GM18502 (cell line): ENCODE measurements around the gene TRAF6.
A peak's percentile ranks its signal among the peaks of the same experiment; 100 is the strongest.
"Not testable (repeated sequence)": the region's sequence is repeated elsewhere in the genome, so short reads cannot be mapped to it uniquely, and the experiment has no call there.

ENCODE experiments used
- ATAC-seq: cut with Tn5 transposase; IDR thresholded peaks from one replicate; pipeline ENCODE4 v1.9.1; 2021; ENCODE audit warnings: mild to moderate bottlenecking; ENCODE audit not compliant: unreplicated experiment, poor library complexity

The TRAF6 gene

DNA sequence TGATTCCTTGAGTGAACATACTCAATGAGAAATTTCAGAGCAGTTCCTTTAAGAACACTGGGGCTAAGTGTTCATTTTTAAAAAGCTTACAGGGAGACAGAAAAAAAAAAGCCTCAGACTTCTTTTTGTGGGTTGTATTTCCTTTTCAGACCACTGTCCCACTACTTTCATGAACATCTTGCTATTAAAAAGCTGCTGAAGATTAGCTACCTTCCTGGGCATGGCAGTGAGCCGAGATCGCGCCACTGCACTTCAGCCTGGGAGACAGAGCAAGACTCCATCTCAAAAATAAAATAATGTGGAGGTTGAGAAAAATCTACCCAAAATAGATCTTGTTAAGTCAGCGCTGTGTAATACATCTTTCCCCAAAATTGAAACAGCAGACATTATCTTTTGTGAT, 10.8 kb downstream of the TRAF6 start:
- ATAC-seq = no peak

GRCh38 chr11:36498721-36499120, 11.4 kb downstream of the TRAF6 start:
- no peak for ATAC-seq

DNA sequence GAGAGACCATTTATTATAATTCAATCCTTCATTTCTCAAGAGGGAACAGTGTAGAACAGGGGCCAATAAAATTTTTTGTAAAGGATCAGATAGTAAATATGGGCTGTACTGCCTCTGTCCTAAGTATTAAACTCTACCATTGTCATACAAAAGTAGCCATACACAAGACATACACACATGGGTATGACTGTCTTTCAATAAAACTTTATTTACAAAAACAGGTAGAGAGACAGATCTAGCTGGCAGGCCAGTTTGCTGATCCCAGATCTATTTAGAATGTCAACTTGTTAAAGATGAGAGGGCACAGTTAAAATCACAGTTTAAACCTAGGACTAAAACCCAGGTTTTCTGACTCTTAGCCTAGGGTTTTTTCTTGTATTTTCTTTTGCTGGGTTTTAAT, 16.7 kb downstream of the TRAF6 start:
- no peak for ATAC-seq

- ATAC-seq = peak; percentile 62
Measured at GRCh38 chr11:36492724-36493304, 17.3 kb downstream of the TRAF6 start.

- ATAC-seq = no peak
Measured at GRCh38 chr11:36490026-36490806, 19.9 kb downstream of the TRAF6 start.

DNA sequence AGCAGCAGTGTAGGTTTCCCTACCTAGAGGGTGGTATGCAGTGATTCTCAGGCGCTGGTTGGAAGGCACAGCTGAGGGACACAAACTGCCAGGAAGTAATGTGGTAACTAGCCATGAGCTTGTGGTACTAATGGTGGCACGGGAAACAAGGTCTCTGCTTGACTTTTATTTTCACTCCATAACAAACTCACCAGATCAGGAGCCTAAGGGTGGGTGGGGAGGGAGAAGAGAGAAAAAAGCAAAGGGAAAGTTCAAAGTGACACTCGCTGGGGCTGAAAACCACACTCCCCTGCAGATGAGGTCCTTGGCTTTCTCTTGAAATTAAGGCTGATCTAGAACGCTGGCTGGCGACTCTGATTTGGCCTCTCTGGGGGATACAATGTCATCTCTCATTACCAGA, 22.0 kb downstream of the TRAF6 start:
- ATAC-seq = peak; percentile 64

DNA sequence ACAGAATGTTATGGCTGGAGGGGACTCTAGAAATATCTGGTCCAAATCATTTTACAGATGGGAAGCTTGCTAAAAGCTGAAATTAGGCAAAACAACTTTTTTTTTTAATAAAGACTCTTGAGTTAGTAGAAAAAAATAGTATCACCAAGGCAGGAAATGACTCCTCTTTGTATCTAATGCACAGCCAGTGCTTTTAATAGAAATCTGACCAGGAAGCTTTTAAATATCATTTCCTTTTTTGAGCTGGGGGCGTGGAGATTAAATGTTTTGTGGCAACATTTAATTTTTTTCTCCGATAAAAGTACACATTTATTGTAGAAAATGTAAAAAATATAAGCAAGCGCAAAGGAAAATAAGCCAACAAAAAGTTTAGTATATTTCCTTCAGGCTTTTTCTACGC, 22.5 kb downstream of the TRAF6 start:
- no peak for ATAC-seq

- no peak for ATAC-seq
Measured at GRCh38 chr11:36485298-36486002, 24.6 kb downstream of the TRAF6 start.

- ATAC-seq = not testable (repeated sequence)
Measured at GRCh38 chr11:36483042-36483441, 27.0 kb downstream of the TRAF6 start.

DNA sequence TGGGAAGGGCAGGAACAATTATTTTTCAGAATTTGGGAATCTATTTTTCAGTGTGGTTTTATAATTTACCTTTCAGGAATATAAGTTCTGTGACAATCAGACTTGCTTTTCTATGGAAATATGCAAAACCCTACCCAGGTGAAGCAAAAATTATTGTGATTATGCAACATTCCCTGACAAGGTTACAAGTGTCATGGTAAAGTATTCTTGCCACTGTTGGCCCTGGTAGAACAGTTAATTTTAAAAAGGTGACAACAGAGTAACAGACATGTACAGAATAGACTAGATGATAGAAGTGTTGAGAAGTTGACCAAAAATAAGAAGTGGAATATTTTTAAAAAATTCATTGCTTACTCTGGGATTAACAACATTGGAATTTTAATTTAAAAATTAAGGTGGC, 29.2 kb downstream of the TRAF6 start:
- no peak for ATAC-seq

- no peak for ATAC-seq
Measured at GRCh38 chr11:36478700-36479329, 31.3 kb downstream of the TRAF6 start.

- ATAC-seq = no peak
Measured at GRCh38 chr11:36475192-36475591, 34.9 kb downstream of the TRAF6 start.

- no peak for ATAC-seq
Measured at GRCh38 chr11:36471577-36471976, 38.5 kb downstream of the TRAF6 start.

DNA sequence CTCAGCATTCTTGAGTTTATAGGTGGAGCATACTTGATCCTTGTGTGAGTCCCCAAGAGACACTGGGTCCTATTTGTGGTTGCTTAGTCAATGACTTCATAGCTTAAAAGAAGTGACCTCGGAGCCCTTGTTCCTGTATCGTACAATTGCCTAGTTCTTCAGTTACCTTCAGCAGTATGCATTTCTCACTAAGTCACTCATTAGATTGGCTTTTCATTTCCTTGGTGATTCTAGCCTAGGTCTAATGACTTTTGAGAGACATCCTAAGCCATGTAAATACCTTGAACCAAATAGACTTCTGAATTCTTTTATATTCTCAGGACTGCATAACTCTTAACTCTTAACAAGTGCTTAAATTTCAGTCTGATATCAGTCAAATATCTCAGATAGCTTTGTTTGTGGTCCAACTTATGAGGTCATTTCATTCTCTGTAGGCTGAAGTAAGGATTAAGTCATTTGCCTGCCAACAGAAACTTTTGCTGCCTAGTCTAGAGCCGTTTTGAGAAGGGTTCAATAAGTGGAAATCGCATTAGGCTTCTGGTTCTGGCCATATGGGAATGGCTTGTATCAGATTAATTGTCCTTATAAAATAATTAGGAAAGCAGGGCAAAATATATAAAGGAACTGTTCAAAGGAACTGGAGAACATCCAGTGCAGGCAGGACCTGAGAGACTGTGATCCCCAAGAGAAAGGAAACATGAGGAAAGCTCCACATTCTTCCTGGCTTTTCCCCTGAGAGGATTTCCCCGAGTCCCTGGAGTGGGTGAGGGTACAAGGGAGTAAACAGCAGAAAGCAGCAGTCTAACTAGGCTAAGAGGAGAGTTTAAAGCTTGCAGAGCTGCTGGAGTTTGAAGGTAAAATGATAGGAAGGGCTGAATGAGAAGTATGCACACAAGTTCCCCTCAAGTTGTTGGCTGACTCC, 39.9 kb downstream of the TRAF6 start:
- no peak for ATAC-seq

DNA sequence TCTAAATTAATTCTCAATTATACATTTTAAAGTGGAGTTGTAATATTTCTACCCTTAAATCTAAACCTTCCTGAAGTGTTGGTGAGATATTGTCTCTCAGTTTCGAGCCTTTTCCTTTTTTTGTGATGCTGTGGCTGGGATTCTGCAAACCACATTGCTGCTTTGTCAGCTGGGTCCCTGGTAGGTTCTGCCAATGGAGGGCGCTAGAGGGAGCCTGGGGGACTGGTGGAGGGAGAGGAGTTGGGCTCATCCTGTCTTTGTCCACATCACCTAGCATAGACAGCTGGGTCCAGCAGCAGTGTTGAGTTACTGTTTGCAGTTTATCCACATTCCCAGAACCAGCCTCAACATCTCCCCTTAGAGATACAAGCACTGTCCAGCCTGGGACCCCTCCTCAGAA, 41.0 kb downstream of the TRAF6 start:
- ATAC-seq = no peak

- ATAC-seq = no peak
Measured at GRCh38 chr11:36467916-36468315, 42.2 kb downstream of the TRAF6 start.

DNA sequence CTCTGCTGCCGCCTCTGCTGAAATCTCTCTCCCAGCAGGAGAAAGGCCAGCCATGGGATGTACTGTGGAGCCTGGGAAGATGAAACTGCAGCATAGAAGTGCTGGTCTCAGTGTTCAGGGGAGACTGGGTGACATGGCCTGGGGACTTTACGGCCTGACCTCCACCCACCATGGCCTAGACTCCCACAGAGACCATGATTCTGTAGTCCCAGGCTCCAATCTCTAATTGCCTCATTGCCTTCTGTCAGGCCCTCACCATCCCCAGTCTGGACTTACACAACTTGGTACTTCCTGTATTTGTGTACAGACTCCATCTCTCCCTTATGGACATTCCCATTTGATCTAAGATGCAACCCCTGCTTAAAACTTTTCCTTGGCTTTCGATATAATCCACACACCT, 43.1 kb downstream of the TRAF6 start:
- ATAC-seq = no peak

DNA sequence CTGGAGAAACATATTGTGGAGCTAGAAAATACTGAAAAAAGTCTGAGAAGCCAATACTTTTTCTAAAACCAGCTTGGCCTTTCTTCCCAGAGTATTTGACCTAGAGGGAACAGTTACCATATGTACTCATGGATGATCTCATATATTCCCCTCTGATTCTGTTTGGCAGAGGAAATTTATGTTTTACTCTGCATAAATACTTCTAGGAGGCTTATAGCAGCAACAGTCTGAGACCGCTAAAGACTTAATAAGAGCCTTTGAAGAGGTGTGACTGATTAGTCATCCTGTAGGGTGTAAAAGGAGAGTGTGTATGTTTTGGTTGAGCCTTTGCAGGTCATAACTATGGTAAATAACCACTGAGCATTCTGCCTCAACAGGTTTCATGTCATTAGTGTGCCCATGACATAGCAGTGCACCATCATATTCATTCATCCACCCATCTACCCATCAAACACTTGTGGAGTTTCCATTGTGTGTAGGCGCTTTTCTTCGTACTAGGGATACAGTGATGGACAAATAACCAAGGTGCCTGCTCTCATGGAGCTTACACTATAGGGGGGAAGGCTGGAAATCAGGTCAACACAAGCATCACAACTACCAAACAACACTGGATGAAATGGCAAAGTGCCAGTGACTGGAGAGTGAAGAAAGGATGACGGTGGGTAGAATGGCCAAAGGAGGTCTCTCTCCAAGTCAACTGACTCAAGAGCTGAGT, 44.5 kb downstream of the TRAF6 start:
- no peak for ATAC-seq

DNA sequence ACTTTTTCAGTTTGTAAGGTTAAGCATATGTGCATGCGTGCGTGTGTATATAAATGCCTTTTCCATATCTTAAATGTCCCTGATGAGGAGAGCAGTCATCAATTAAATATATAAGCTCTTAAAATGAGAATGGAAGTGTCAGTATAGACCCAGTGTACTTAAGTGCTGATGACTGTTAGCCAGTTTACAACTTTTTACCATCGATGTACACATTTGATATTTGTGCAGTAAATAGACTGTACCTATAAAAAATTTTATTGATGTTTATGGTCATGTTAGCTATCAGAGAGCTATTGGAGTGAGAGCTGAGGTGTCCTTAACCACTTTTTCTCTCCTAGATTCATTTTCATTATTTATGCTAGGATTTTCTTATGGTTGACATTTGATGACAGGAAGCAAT, 45.4 kb downstream of the TRAF6 start:
- no peak for ATAC-seq
